Muscle layer of duodenum (tissue), 2 donors: ENCODE results near the gene NAALADL1.

Experiments
- H3K27ac ChIP-seq: one replicate; pipeline ENCODE4 v1.7.0; 2013; ENCODE audit warnings: mild to moderate bottlenecking, low read length
- H3K27me3 ChIP-seq: one replicate; pipeline ENCODE4 v1.7.0; 2013; ENCODE audit warnings: low read depth, mild to moderate bottlenecking, control low read depth, low read length
- H3K36me3 ChIP-seq, 2 donors: one replicate each; pipeline ENCODE4 v1.7.0; 2013; ENCODE audit warnings: low read length in 2 of 2, control low read depth in 1 of 2, mild to moderate bottlenecking in 1 of 2; ENCODE audit not compliant: insufficient read depth in 2 of 2, control insufficient read depth in 1 of 2
- H3K4me1 ChIP-seq, 2 donors: one replicate each; pipeline ENCODE4 v1.7.0; 2013; ENCODE audit warnings: low read length in 2 of 2, mild to moderate bottlenecking in 2 of 2, control low read depth in 1 of 2, moderate library complexity in 1 of 2; ENCODE audit not compliant: insufficient read depth in 2 of 2, control insufficient read depth in 1 of 2
- H3K4me3 ChIP-seq, 2 donors: one replicate each; pipeline ENCODE4 v1.7.0; 2013; ENCODE audit warnings: low read length in 2 of 2, low read depth in 1 of 2, mild to moderate bottlenecking in 1 of 2
- H3K9me3 ChIP-seq, 2 donors: one replicate each; pipeline ENCODE4 v1.7.0; 2013; ENCODE audit warnings: low read length in 2 of 2, control low read depth in 1 of 2, mild to moderate bottlenecking in 1 of 2; ENCODE audit not compliant: control insufficient read depth in 1 of 2
- donor health status: healthy.

The NAALADL1 gene

DNA sequence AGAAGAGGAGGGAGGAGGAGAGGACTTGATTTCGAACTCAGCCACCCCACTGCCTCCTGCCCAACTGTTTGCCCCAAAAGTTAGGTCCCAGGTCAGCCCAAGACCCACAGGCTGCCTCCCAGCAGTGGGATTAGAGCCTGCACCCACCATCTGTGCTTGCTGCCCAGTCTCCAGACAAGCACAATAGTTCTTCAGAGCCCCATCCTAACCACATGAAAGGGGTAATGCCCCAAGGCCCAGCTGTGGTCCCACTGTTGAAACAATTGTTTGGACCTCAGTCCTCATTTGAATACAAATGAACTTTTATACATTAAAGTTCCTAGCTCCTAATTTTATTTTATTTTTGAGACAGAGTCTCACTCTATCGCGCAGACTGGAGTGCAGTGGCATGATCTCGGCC is 32.3 kb upstream of the NAALADL1 start:
- no peak overlapping the region for H3K4me3 ChIP-seq
- H3K27ac ChIP-seq, result no peak overlapping the region
- H3K36me3 ChIP-seq, result peaks cover 10 to 42% of the 10 kb centered on the region in 2 donors
- peaks cover 0 to 3% of the 10 kb centered on the region in 2 donors for H3K4me1 ChIP-seq
- H3K27me3 ChIP-seq, result no peaks in the 10 kb centered on the region
- H3K9me3 ChIP-seq, result no peaks in the 10 kb centered on the region

DNA sequence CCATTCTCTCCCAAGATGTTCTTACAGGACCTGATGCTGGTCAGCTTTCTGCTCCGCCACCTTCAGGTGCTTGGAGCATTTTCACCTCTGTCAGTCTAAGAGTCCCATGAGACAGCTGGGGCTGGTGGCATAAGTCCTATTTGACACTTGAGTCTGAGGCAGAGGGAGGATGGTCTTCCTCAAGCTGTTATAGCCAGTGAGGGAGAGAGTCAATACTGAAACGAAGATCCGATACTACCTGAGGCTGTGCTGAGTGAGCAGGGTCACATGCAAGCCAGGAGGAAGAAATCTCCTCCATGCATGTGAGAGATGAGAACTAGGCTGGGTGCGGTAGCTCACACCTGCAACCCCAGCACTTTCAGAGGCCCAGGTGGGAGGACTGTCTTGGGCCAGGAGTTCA is 31.3 kb upstream of the NAALADL1 start:
- H3K27me3 ChIP-seq, result no peaks in the 10 kb centered on the region
- peaks cover 10 to 49% of the 10 kb centered on the region in 2 donors for H3K36me3 ChIP-seq
- no peak overlapping the region for H3K27ac ChIP-seq
- no peaks in the 10 kb centered on the region for H3K9me3 ChIP-seq
- H3K4me1 ChIP-seq, result peaks cover 5 to 11% of the 10 kb centered on the region in 2 donors
- no peak overlapping the region for H3K4me3 ChIP-seq

DNA sequence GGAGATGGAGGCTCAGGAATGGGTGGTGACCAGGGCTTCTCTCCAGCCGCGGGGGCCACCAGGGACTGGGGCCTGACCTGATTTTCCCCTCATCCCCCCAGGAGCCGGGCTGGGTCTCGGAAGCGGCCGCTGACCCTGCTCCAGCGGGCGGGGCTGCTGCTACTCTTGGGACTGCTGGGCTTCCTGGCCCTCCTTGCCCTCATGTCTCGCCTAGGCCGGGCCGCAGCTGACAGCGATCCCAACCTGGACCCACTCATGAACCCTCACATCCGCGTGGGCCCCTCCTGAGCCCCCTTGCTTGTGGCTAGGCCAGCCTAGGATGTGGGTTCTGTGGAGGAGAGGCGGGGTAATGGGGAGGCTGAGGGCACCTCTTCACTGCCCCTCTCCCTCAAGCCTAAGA is 29.5 kb upstream of the NAALADL1 start:
- H3K9me3 ChIP-seq, result no peaks in the 10 kb centered on the region
- no peak overlapping the region for H3K27ac ChIP-seq
- H3K4me1 ChIP-seq, result peaks cover 11 to 19% of the 10 kb centered on the region in 2 donors
- no peaks in the 10 kb centered on the region for H3K27me3 ChIP-seq
- peaks cover 10 to 49% of the 10 kb centered on the region in 2 donors for H3K36me3 ChIP-seq
- H3K4me3 ChIP-seq, result no peak overlapping the region

DNA sequence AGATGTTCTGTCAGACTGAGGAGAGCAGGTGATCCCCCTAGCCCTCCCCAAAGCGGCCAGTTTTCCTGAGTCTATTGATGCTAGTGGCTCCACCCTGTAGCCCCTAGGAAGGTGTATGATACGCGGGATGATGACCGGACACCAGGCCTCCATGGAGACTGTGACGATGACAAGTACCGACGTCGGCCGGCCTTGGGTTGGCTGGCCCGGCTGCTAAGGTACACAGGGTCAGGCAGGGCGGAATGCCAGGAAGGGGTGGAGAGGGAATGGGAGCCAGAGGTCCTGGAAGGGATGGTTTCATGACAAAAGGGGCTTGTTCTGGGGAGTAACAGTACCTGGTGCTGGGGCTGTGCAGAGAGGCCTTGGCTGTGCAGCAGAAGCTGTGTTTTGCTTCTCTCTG is 28.9 kb upstream of the NAALADL1 start:
- Histone ChIP-seq H3K9me3 (no peaks in the 10 kb centered on the region), H3K36me3 (peaks cover 10 to 49% of the 10 kb centered on the region in 2 donors), H3K4me1 (peaks cover 11 to 19% of the 10 kb centered on the region in 2 donors), H3K27ac (no peak overlapping the region), H3K4me3 (no peak overlapping the region), H3K27me3 (no peaks in the 10 kb centered on the region)

DNA sequence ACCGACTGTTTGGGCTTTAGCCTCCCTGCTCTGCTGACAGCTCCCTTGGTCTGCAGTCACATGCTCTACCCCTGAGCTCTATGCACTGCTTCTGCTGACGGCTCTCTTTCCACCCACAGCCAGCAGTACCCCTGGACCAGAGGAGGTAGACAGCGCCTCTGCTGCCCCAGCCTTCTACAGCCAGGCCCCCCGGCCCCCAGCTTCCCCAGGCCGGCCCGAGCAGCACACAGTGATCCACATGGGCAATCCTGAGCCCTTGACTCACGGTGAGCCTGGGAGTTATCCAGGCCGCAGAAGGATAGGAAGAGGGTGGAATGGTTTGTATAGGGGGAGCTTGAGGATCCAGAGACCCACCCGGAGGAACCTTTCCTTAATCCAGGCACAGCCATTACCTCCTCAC is 28.5 kb upstream of the NAALADL1 start:
- Histone ChIP-seq H3K27me3 (no peaks in the 10 kb centered on the region), H3K9me3 (no peaks in the 10 kb centered on the region), H3K27ac (no peak overlapping the region), H3K4me1 (peaks cover 11 to 19% of the 10 kb centered on the region in 2 donors), H3K36me3 (peaks cover 10 to 49% of the 10 kb centered on the region in 2 donors), H3K4me3 (no peak overlapping the region)

DNA sequence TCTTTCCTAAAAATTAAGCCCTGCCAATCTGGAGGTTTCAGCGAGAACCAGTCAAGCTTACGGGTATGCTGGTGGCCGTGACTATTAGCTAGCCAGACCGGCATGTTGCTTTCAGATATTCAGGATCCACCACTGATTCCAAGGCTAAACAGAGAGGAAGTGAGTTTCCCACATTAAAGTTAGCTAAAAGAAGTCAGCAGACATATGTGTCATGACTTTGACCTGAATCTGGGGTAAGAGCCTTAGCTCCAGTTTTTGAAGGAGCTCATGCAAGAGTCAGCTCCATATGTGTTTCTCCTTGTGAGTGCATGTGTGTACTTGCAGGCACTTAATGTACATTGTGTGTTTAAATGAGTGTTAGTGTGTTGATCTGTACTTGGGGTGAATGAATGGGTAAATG is 27.1 kb upstream of the NAALADL1 start:
- H3K27me3 ChIP-seq, result no peaks in the 10 kb centered on the region
- peaks cover 10 to 49% of the 10 kb centered on the region in 2 donors for H3K36me3 ChIP-seq
- H3K4me1 ChIP-seq, result peaks cover 11 to 19% of the 10 kb centered on the region in 2 donors
- no peak overlapping the region for H3K27ac ChIP-seq
- no peaks in the 10 kb centered on the region for H3K9me3 ChIP-seq
- H3K4me3 ChIP-seq, result no peak overlapping the region

DNA sequence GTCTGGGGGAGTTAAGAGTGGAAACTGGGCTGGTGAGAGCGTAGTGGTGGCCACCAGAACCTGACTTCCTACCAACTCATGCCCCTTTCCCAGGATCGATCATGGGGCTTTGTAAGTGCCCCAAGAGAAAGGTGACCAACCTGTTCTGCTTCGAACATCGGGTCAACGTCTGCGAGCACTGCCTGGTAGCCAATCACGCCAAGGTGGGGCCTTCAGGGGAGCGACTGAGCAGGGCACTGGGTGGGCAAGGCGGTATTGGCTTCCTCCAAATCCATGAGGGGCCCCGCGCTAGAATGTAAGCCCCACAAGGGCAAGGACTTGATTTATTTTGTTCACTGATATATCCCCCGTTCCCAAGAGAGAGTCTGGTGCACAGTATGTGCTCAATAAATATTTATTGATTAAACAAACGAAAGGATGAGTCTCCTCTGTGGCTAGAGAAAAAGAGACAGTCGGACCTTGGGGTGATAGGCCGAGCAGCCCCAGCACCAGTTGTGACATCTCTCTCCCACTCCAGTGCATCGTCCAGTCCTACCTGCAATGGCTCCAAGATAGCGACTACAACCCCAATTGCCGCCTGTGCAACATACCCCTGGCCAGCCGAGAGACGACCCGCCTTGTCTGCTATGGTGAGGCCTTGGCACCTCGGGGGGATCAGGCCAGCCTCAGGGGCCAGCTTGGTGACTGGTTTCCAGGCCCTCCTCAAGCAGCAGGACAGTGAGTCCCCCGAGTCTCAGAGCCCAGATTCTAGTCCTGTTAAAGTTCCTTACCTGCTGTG is 26.4 kb upstream of the NAALADL1 start:
- Histone ChIP-seq H3K4me1 (peaks cover 11 to 19% of the 10 kb centered on the region in 2 donors), H3K27ac (peak overlapping the region; percentile 78), H3K36me3 (peaks cover 10 to 48% of the 10 kb centered on the region in 2 donors), H3K9me3 (no peaks in the 10 kb centered on the region), H3K27me3 (no peaks in the 10 kb centered on the region), H3K4me3 (peak overlapping the region; percentile 79 to 83)

DNA sequence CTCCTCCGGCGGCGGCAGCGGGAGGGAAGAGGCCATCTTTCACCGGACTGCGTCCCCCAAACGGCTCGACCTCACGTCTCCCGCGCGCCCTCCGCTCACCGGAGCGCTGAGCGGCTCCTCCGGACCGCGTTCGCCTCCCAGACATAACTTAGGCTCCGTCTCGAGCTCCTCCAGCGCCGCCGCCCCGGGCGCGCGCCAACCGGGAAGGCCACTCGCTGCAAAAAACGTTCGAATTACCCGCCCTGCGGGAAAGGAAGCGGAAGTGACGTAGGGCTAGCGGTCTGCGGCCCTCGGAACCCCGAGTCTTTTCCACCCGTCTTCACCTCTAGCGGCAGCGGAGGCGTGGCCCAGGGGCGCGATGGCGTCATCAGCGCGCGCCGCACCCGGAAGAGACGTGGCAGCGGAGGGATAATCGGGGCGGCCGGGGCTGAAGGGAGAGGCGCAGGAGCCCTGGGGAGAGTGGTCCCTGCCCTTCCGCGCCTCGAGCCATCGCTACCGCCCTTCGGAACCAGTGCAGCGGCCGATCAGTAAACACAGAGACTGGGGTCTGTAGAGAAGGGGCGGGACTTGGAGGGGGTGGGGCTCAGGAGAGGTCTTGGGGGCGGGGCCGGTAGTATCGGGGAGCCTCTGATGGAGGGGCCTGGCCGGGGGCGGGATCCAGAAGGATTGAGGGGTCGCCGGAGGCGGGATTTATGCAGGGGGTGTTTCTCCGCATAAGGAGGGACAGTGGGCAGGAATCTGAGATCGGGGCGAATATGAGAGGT is 25.7 kb upstream of the NAALADL1 start, which contains the start of the genes CDCA5 and ZFPL1:
Gene CDCA5, minus strand, starts transcription at position 207 of the 764 bp plus-strand sequence. Its CDS starts 62 bp downstream, at position 145.
Gene ZFPL1, plus strand, starts transcription at position 389 of the 764 bp plus-strand sequence. CDS start 477 bp downstream, outside the sequence.
- peaks cover 11 to 19% of the 10 kb centered on the region in 2 donors for H3K4me1 ChIP-seq
- H3K36me3 ChIP-seq, result peaks cover 10 to 41% of the 10 kb centered on the region in 2 donors

DNA sequence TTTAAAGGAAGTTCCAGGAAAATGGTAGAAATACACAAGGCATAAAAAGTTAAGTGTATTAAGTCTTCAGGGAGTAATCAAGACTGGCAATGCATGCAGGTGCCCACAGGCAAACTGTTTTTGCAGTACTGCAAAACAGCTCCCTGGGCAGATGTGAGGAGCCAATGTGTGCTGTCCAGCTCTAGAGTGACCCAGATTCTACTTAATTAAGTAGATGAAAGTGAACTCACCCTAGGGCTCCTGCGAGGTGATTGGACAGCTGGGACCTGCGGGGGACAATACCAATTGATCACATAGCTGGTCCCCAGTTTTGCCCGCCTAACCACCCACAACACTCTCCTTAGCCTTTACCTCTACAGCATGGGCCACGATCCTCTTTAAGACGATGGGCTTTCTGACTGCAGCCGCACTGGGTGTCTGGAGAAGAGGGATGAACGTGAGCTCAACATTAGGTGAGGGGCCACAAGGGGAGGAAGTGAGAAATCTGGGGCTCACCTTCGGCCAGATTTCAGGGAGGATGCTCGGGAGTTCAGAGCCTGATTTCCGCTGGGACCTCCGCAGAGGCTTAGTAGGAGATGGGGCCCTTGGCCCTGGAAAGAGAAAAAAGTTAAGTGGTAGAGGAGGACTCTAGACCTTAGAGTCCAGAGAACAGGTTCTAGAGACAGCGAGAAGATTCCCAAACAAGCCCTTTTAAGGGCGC is 24.9 kb upstream of the NAALADL1 start:
- Histone ChIP-seq H3K4me3 (peak overlapping the region; percentile 79 to 83), H3K36me3 (peaks cover 10 to 33% of the 10 kb centered on the region in 2 donors), H3K27ac (peak overlapping the region; percentile 78), H3K9me3 (no peaks in the 10 kb centered on the region), H3K27me3 (no peaks in the 10 kb centered on the region), H3K4me1 (peaks cover 11 to 19% of the 10 kb centered on the region in 2 donors)

More for the DNA sequence above, 25.7 kb upstream of the NAALADL1 start, which contains the start of the genes CDCA5 and ZFPL1:
- H3K27ac ChIP-seq, result peak within 1 kb of the TSS; percentile 78
- no peaks in the 10 kb centered on the region for H3K27me3 ChIP-seq
- H3K9me3 ChIP-seq, result no peaks in the 10 kb centered on the region
- peak within 1 kb of the TSS; percentile 79 to 83 for H3K4me3 ChIP-seq

DNA sequence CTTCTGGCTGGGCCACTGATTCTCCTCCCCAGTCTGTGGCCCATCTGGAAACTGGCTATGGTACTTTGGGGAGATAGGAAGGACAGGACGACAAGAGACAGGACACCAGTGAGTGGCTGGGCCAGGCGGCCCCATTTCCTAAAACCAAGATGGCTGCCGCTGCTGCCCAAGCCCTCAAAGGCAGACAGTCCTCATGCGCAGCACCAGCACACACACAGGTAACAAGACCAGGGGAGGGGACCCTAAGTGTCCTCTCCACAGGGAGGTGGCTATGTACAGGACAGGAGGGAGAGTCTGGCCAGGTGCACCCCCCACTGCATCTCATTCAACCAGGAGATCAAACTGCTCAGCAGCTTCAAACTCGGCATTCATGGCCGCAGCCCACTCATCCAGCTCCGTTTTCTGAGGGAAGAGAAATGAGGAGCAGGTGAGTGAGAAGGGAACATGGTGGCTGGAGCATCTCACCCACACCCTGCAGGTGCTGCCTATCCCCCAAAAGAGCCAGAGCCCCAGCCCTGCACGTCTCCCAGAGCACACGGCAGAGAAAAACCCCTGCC is 20.5 kb upstream of the NAALADL1 start:
- Histone ChIP-seq H3K4me1 (peaks cover 3 to 6% of the 10 kb centered on the region in 2 donors), H3K27ac (no peak overlapping the region), H3K9me3 (no peaks in the 10 kb centered on the region), H3K36me3 (no peaks in the 10 kb centered on the region), H3K4me3 (no peak overlapping the region), H3K27me3 (no peaks in the 10 kb centered on the region)
